Keratinocyte (primary cell): ENCODE data around the gene TNPO3. TPM values are rescaled to one million over a fixed set of nuclear protein-coding genes. Genes with fewer than 3 reads are reported as not detected.

Experiments used
- DNase-seq: peaks from one replicate; pipeline ENCODE4 v3.0.0-alpha.2; 2011; ENCODE audit warnings: low read depth, missing footprints, low spot score
- FAIRE-seq: peaks from 2 replicates; lab custom pipeline; 2011; peaks lifted over from hg19 to GRCh38; lab: Jason Lieb, UNC
- H2AFZ ChIP-seq: 2 replicates; pipeline ENCODE4 v1.6.0; 2012; ENCODE audit warnings: low read length, control low read depth, inconsistent platforms; ENCODE audit not compliant: control insufficient read depth
- H3K27ac ChIP-seq: 2 replicates; pipeline ENCODE4 v1.5.1; 2011; ENCODE audit warnings: low read length; ENCODE audit not compliant: control insufficient read depth, insufficient read depth
- H3K27me3 ChIP-seq: 3 replicates; pipeline ENCODE4 v1.6.0; 2011; ENCODE audit warnings: low read length; ENCODE audit not compliant: control insufficient read depth, insufficient read depth; ENCODE audit errors: extremely low read depth
- H3K36me3 ChIP-seq, 2 experiments: 2 replicates in 1 of 2; 3 replicates in 1 of 2; pipeline ENCODE4 v1.5.1; 2011; ENCODE audit warnings: low read length in 2 of 2, mild to moderate bottlenecking in 1 of 2; ENCODE audit not compliant: control insufficient read depth in 2 of 2, insufficient read depth in 2 of 2; ENCODE audit errors: extremely low read depth in 1 of 2
- H3K4me1 ChIP-seq: 3 replicates; pipeline ENCODE4 v1.5.1; 2011; ENCODE audit warnings: low read length; ENCODE audit not compliant: control insufficient read depth, insufficient read depth; ENCODE audit errors: extremely low read depth
- H3K4me2 ChIP-seq: 3 replicates; pipeline ENCODE4 v1.6.0; 2011; ENCODE audit warnings: low read depth, low read length; ENCODE audit not compliant: control insufficient read depth, insufficient read depth; ENCODE audit errors: extremely low read depth
- H3K4me3 ChIP-seq, 3 experiments: fragments of 200-600 bp in 1 of 3; sonication (generic) in 1 of 3; 2 replicates in 2 of 3; 3 replicates in 1 of 3; pipeline ENCODE4 v1.5.1; 2011 to 2016; ENCODE audit warnings: low read length in 3 of 3, mild to moderate bottlenecking in 3 of 3, control low read depth in 2 of 3, inconsistent platforms in 1 of 3, low read depth in 1 of 3, mixed read lengths in 1 of 3, mixed run types in 1 of 3, moderate library complexity in 1 of 3; ENCODE audit not compliant: control insufficient read depth in 2 of 3, insufficient read depth in 2 of 3; ENCODE audit errors: extremely low read depth in 1 of 3
- H3K79me2 ChIP-seq: 2 replicates; pipeline ENCODE4 v1.6.0; 2012; ENCODE audit warnings: low read length; ENCODE audit not compliant: control insufficient read depth, insufficient read depth
- H3K9ac ChIP-seq: 3 replicates; pipeline ENCODE4 v1.6.0; 2011; ENCODE audit warnings: low read length; ENCODE audit not compliant: control insufficient read depth, insufficient read depth; ENCODE audit errors: extremely low read depth
- H3K9me1 ChIP-seq: 3 replicates; pipeline ENCODE4 v1.6.0; 2011; ENCODE audit warnings: low read length; ENCODE audit not compliant: control insufficient read depth, insufficient read depth; ENCODE audit errors: extremely low read depth
- H3K9me3 ChIP-seq: 2 replicates; pipeline ENCODE4 v1.5.1; 2012; ENCODE audit warnings: low read depth, low read length; ENCODE audit not compliant: control insufficient read depth
- H4K20me1 ChIP-seq: 3 replicates; pipeline ENCODE4 v1.6.0; 2011; ENCODE audit warnings: low read length; ENCODE audit not compliant: control insufficient read depth, insufficient read depth; ENCODE audit errors: extremely low read depth
- CTCF ChIP-seq, 3 experiments: IDR thresholded peaks in 1 of 3; conservative IDR thresholded peaks in 1 of 3; optimal IDR thresholded peaks in 1 of 3; 2 replicates in 2 of 3; 3 replicates in 1 of 3; pipeline versions ENCODE3 to v1.5.1; 2011; ENCODE audit warnings: low read length in 3 of 3, mild to moderate bottlenecking in 3 of 3, moderate library complexity in 2 of 3, control low read depth in 1 of 3, inconsistent platforms in 1 of 3; ENCODE audit not compliant: insufficient read depth in 2 of 3; ENCODE audit errors: extremely low read depth in 1 of 3
- EZH2 ChIP-seq: IDR thresholded peaks from one replicate; pipeline ENCODE4 v1.6.1; 2012; ENCODE audit warnings: inconsistent platforms, mild to moderate bottlenecking, low read length, moderate library complexity
- dilution Hi-C: fragments of 300-500 bp; cut with MboI; formaldehyde crosslinking; loops from one replicate; pipeline ENCODE4 v1.7.0; 2020; ENCODE audit warnings: low sequenced_read_pairs; ENCODE audit not compliant: extremely low pct_ligation_motif_present
- polyA plus RNA-seq, 5 experiments: library from polyadenylated mRNA; depleted of rRNA in 3 of 5; stranded (reverse) in 3 of 5; stranded (forward) in 1 of 5; unstranded in 1 of 5; fragments of >200 nt; gene quantifications; 1 replicate in 1 of 5; 2 replicates in 3 of 5; 3 replicates in 1 of 5; pipeline versions ENCODE4 v1.2.1 to v1.2.3, GENCODE V29; 2011 to 2012; ENCODE audit warnings: missing spikeins in 2 of 5, low read depth in 1 of 5, low replicate concordance in 1 of 5

TNPO3 gene
- polyA plus RNA-seq, 1 donor (not counting 4 experiments of a cell fraction or from before 2014, with no cell fraction given), result 35.1 TPM

DNA sequence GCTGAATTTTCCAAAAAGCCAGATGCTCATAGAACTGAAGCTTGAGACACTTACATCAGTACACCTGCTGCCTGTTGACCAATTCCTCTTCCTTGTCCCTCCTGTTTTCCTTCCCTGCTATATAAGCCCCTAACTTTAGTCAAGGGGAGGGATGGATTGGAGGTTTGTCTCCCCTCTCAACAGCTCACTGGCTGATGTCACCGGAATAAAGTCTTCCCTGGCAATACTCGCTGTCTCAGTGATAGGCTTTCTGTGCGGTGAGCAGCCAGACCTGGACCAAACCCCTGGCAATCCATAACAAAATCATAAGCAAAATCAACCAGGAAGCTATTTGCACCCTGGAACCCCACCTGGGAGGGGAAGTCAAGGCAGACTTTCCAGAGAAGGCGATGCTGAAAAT is 118.1 kb downstream of the TNPO3 start:
- Histone ChIP-seq H3K4me1 (no peaks in the 10 kb centered on the region), H3K27me3 (peaks cover 38% of the 10 kb centered on the region), H3K4me3 (no peak overlapping the region)

DNA sequence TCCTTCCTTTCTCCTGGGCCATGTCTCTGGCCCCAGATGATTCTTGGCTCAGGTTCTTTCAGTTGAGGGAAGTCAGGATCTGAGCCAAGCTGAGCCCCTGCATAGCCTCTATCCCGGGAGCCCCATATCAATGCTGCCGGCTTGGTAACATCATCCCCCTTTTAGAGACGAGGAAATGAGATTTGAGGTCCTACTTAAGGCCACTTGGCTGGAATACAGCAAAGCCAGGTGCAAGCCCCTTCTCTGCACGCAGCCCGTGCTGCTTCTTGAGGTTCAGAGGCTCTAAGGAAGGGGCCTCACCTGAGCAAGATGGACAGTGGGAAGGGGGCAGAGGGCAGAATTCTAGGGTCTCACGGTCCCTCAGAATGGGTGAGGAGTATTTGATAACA is 119.6 kb downstream of the TNPO3 start:
- FAIRE-seq, result no peak
- H3K27ac ChIP-seq, result no peak overlapping the region
- no peak for TF ChIP-seq CTCF (optimal IDR thresholded peaks at IDR 0.05 in 1 of 3, IDR thresholded peaks at IDR 0.05 in 1 of 3, conservative IDR thresholded peaks at IDR 0.05 in 1 of 3; ENCODE audit: extremely low read depth in 1 of 3, insufficient read depth in 2 of 3, low read length in 3 of 3)
- no peak for TF ChIP-seq EZH2

More for the DNA sequence above, 118.1 kb downstream of the TNPO3 start:
- Histone ChIP-seq H3K4me2 (no peak overlapping the region), H3K79me2 (no peaks in the 10 kb centered on the region), H3K9ac (no peak overlapping the region), H3K9me3 (no peaks in the 10 kb centered on the region), H3K27ac (no peak overlapping the region), H4K20me1 (no peaks in the 10 kb centered on the region), H3K36me3 (no peaks in the 10 kb centered on the region), H3K9me1 (no peaks in the 10 kb centered on the region), H2AFZ (no peak overlapping the region)
- DNase-seq (no peak), FAIRE-seq (no peak)
- TF ChIP-seq CTCF (optimal IDR thresholded peaks at IDR 0.05 in 1 of 3, IDR thresholded peaks at IDR 0.05 in 1 of 3, conservative IDR thresholded peaks at IDR 0.05 in 1 of 3; ENCODE audit: extremely low read depth in 1 of 3, insufficient read depth in 2 of 3, low read length in 3 of 3) (no peak), EZH2 (no peak)
- dilution Hi-C loops, result no loop called here

More for the DNA sequence above, 119.6 kb downstream of the TNPO3 start:
- no peak overlapping the region for H2AFZ ChIP-seq
- H3K4me1 ChIP-seq, result no peaks in the 10 kb centered on the region
- no peaks in the 10 kb centered on the region for H3K9me3 ChIP-seq
- no peaks in the 10 kb centered on the region for H3K9me1 ChIP-seq
- no peak overlapping the region for H3K9ac ChIP-seq
- dilution Hi-C loops, result no loop called here
- H4K20me1 ChIP-seq, result no peaks in the 10 kb centered on the region
- H3K27me3 ChIP-seq, result peaks cover 38% of the 10 kb centered on the region
- no peaks in the 10 kb centered on the region for H3K79me2 ChIP-seq
- H3K4me2 ChIP-seq, result no peak overlapping the region
- H3K36me3 ChIP-seq, result no peaks in the 10 kb centered on the region
- no peak for DNase-seq
- H3K4me3 ChIP-seq, result no peak overlapping the region
